Psoas muscle (tissue), 8 donors: ENCODE measurements around the gene PRDM7. TPM values are rescaled to one million over a fixed set of nuclear protein-coding genes. Genes with fewer than 3 reads are reported as not detected.

ENCODE experiments used
- ATAC-seq, 4 donors: fragments of 200-7000 bp; cut with Tn5 transposase; one replicate each; pipeline ENCODE4 v1.9.1; 2020; ENCODE audit warnings: moderate library complexity in 3 of 4, mild to moderate bottlenecking in 2 of 4
- DNase-seq, 2 donors: peaks; one replicate each; pipeline ENCODE4 v3.0.0-alpha.2; 2020
- H3K27ac ChIP-seq: fragments of 200-600 bp; one replicate; pipeline ENCODE4 v1.8.0; 2022
- H3K27me3 ChIP-seq, 3 donors: fragments of 200-600 bp in 1 of 3; one replicate each; pipeline versions ENCODE4 v1.6.1 to v1.8.0; 2013 to 2022; ENCODE audit warnings: low read length in 2 of 3, mild to moderate bottlenecking in 2 of 3, moderate library complexity in 1 of 3; ENCODE audit not compliant: insufficient read depth in 3 of 3
- H3K36me3 ChIP-seq, 2 donors: fragments of 200-600 bp in 1 of 2; one replicate each; pipeline versions ENCODE4 v1.6.1 to v1.8.0; 2013 to 2022; ENCODE audit warnings: low read depth in 1 of 2, mild to moderate bottlenecking in 1 of 2, moderate library complexity in 1 of 2; ENCODE audit not compliant: insufficient read depth in 1 of 2
- H3K4me1 ChIP-seq: fragments of 200-600 bp; one replicate; pipeline ENCODE4 v1.8.0; 2022
- H3K4me3 ChIP-seq: fragments of 200-600 bp; one replicate; pipeline ENCODE4 v1.8.0; 2022; ENCODE audit warnings: mild to moderate bottlenecking
- H3K9me3 ChIP-seq: fragments of 200-600 bp; one replicate; pipeline ENCODE4 v1.8.0; 2022
- CTCF ChIP-seq: fragments of 200-600 bp; IDR thresholded peaks from one replicate; pipeline ENCODE4 v1.8.0; 2022; ENCODE audit warnings: antibody characterized with exemption
- WGBS, 3 donors: extraction: QIAGEN DNeasy Blood & Tissue Kit; methylation state at CpG; one replicate each; pipeline versions ENCODE4 v1.1.6 to v1.1.7; 2013; 5-methylcytosine and 5-hydroxymethylcytosine counted together
- intact Hi-C, 2 donors: fragments of 100-400 bp; cut with DNase I; formaldehyde crosslinking; loops; one replicate each; pipeline versions ENCODE4 v1.11.0 to v1.14.2; 2022
- polyA plus RNA-seq, 3 donors: library from polyadenylated mRNA; stranded (reverse); fragments of 200-250 nt; gene quantifications; one replicate each; pipeline ENCODE4 v1.2.3, GENCODE V29; 2013
- total RNA-seq, 4 donors: library from RNA; stranded (reverse); fragmentation: NEBNext Ultra II Directional in 2 of 4; extraction: Animal tissue kit (Norgen Biotek cat#: 25700) in 2 of 4; gene quantifications; one replicate each; pipeline versions ENCODE4 v1.2.1 to v1.2.4, GENCODE V29; 2021 to 2023
- donor health status: healthy with polysubstance abuse.
- donor health status: DM: no; HTN: no; CAD: no; lungs with moderate emphysema.
- donor health status: Bipolar disorder and iron deficiency.
- donor health status: healthy.
- donor health status: DM: yes; HTN: yes; CAD: no.
- donor health status: DM: no; HTN: no; CAD: no.
- donor health status: DM: no; HTN: no; CAD: no.
- donor health status: DM: yes; HTN: yes; CAD: no.

The PRDM7 gene
- total and polyA plus RNA-seq, 7 donors: not detected

- no peak for TF ChIP-seq CTCF
Observed at GRCh38 chr16:90031186-90031930, 45.8 kb downstream of the PRDM7 start.

GRCh38 chr16:90028985-90029384 is 48.1 kb downstream of the PRDM7 start:
- WGBS, 3 donors: 89 to 90% (median 89%) methylated on average over 12 of the region's 12 CpGs
- ATAC-seq: no peak

More at GRCh38 chr16:90031186-90031930, 45.8 kb downstream of the PRDM7 start:
- WGBS, 3 donors: 87 to 90% (median 88%) methylated on average over 19 of the region's 19 CpGs
- Histone ChIP-seq H3K27ac (no peak overlapping the region), H3K27me3 (no peaks in the 10 kb centered on the region), H3K4me3 (no peak overlapping the region), H3K36me3 (peaks cover 0 to 36% of the 10 kb centered on the region in 2 donors), H3K9me3 (no peaks in the 10 kb centered on the region), H3K4me1 (no peaks in the 10 kb centered on the region)
- intact Hi-C loops: no loop called here
- DNase-seq (no peak), ATAC-seq (peak in 1 of 4 donors; percentile 24)

GRCh38 chr16:90027611-90028010 is 49.5 kb downstream of the PRDM7 start:
- Histone ChIP-seq H3K9me3 (no peaks in the 10 kb centered on the region), H3K36me3 (peaks cover 0 to 20% of the 10 kb centered on the region in 2 donors), H3K4me1 (peaks cover 7% of the 10 kb centered on the region), H3K4me3 (no peak overlapping the region), H3K27ac (no peak overlapping the region), H3K27me3 (no peaks in the 10 kb centered on the region)
- 92 to 97% (median 96%) methylated on average over 16 to 17 of the region's 17 CpGs for WGBS, 3 donors
- no peak for TF ChIP-seq CTCF
- DNase-seq: no peak
- intact Hi-C loops: no loop called here
- no peak for ATAC-seq

More at GRCh38 chr16:90028985-90029384, 48.1 kb downstream of the PRDM7 start:
- peaks cover 0 to 20% of the 10 kb centered on the region in 2 donors for H3K36me3 ChIP-seq
- no peak for TF ChIP-seq CTCF
- H3K27ac ChIP-seq: no peak overlapping the region
- no peaks in the 10 kb centered on the region for H3K9me3 ChIP-seq
- no peaks in the 10 kb centered on the region for H3K27me3 ChIP-seq
- DNase-seq: no peak
- no peak overlapping the region for H3K4me3 ChIP-seq
- no peaks in the 10 kb centered on the region for H3K4me1 ChIP-seq
- intact Hi-C loops: no loop called here

GRCh38 chr16:90026135-90026534 is 51.0 kb downstream of the PRDM7 start:
- ATAC-seq: no peak
- H3K36me3 ChIP-seq: peaks cover 0 to 11% of the 10 kb centered on the region in 2 donors
- H3K27ac ChIP-seq: no peak overlapping the region
- no peaks in the 10 kb centered on the region for H3K27me3 ChIP-seq
- H3K4me3 ChIP-seq: no peak overlapping the region
- intact Hi-C loops: no loop called here
- no peak for TF ChIP-seq CTCF
- no peak for DNase-seq
- H3K9me3 ChIP-seq: no peaks in the 10 kb centered on the region
- peaks cover 19% of the 10 kb centered on the region for H3K4me1 ChIP-seq
- WGBS, 3 donors: 75 to 79% (median 78%) methylated on average over 8 of the region's 8 CpGs
